K562 (cell line): ENCODE data around the gene FDPS. TPM values are rescaled to one million over a fixed set of nuclear protein-coding genes. Genes with fewer than 3 reads are reported as not detected.
A peak's percentile ranks its signal among the peaks of the same experiment; 100 is the strongest.

Experiments
- BCL6 ChIP-seq: fragments of 250-450 bp; sonication (Bioruptor Pico); IDR thresholded peaks from 2 replicates; pipeline ENCODE4 v1.4.0; 2020
- BDP1 ChIP-seq: IDR thresholded peaks from 3 replicates; pipeline ENCODE4 v1.6.1; 2011; ENCODE audit not compliant: insufficient read length, insufficient read depth
- BRCA1 ChIP-seq, 2 experiments: fragments of 450-650 bp in 1 of 2; sonication (generic) in 1 of 2; formaldehyde crosslinking in 1 of 2; IDR thresholded peaks; 2 replicates each; pipeline versions ENCODE4 v1.5.0 to v1.6.1; 2017 to 2020; ENCODE audit warnings: mild to moderate bottlenecking in 1 of 2, missing genetic modification reagents in 1 of 2
- CBX1 ChIP-seq: sonication (generic); IDR thresholded peaks from 2 replicates; pipeline ENCODE4 v1.6.1; 2016; ENCODE audit warnings: antibody characterized with exemption, low read depth, mild to moderate bottlenecking
- DPF2 ChIP-seq: fragments of 450-650 bp; IDR thresholded peaks from 2 replicates; pipeline ENCODE4 v1.6.1; 2016
- EWSR1 ChIP-seq: fragments of 450-650 bp; IDR thresholded peaks from 2 replicates; pipeline ENCODE4 v1.6.1; 2018; ENCODE audit warnings: borderline replicate concordance, mild to moderate bottlenecking, low read depth, moderate library complexity; ENCODE audit not compliant: partially characterized antibody
- FOSL1 ChIP-seq: fragments of 200-800 bp; sonication (Bioruptor generic); conservative IDR thresholded peaks from 2 replicates; pipeline ENCODE4 v1.6.1; 2016; ENCODE audit warnings: missing genetic modification characterization, missing compliant biosample characterization
- ILK ChIP-seq: fragments of 450-650 bp; IDR thresholded peaks from 2 replicates; pipeline ENCODE4 v1.6.1; 2016; ENCODE audit warnings: missing genetic modification characterization, low read depth, mild to moderate bottlenecking, missing compliant biosample characterization, moderate library complexity, borderline replicate concordance
- POLR2AphosphoS2 ChIP-seq: IDR thresholded peaks from 2 replicates; pipeline ENCODE4 v1.6.1; 2012; ENCODE audit warnings: low read length, improper control_type of control experiment
- SMARCA4 ChIP-seq: fragments of 450-650 bp; IDR thresholded peaks from 2 replicates; pipeline ENCODE4 v1.6.1; 2016
- TFAM ChIP-seq: fragments of 250-450 bp; sonication (Bioruptor Pico); conservative IDR thresholded peaks from 2 replicates; pipeline ENCODE4 v1.5.0; 2021; ENCODE audit warnings: mild to moderate bottlenecking, moderate library complexity
- ZNF445 ChIP-seq: fragments of 250-450 bp; sonication (Bioruptor Pico); IDR thresholded peaks from 2 replicates; pipeline ENCODE4 v1.4.0; 2020; ENCODE audit warnings: low read depth, mild to moderate bottlenecking, moderate library complexity
- polyA plus RNA-seq, 8 experiments: library from polyadenylated mRNA; depleted of rRNA in 4 of 8; stranded (reverse) in 5 of 8; unstranded in 3 of 8; fragments of >200 nt; fragmentation: Nextera tagmentation in 2 of 8; fragmentation: Illumina TruSeq in 1 of 8; extraction: Ambion mirVana in 2 of 8; extraction: Trizol in 1 of 8; gene quantifications; 2 replicates each; pipeline versions ENCODE4 v1.2.1 to v1.2.3, GENCODE V29; 2011 to 2014; ENCODE audit warnings: inconsistent platforms in 1 of 8, missing spikeins in 1 of 8
- total RNA-seq, 7 experiments: library from RNA; depleted of rRNA in 6 of 7; stranded (reverse); fragments of >200 nt in 6 of 7; fragmentation: Illumina TruSeq in 2 of 7; extraction: Trizol in 2 of 7; gene quantifications; 2 replicates each; pipeline versions ENCODE4 v1.2.1 to v1.2.3, GENCODE V29; 2011 to 2021; ENCODE audit warnings: low replicate concordance in 1 of 7
- TF ChIP-seq, protein P1 (sequence below): fragments of 250-450 bp; sonication (Bioruptor Pico); IDR thresholded peaks from 2 replicates; pipeline ENCODE4 v1.5.0; 2021; ENCODE audit warnings: mild to moderate bottlenecking, borderline replicate concordance
- TF ChIP-seq, protein P2 (sequence below): sonication (generic); formaldehyde crosslinking; IDR thresholded peaks from 2 replicates; pipeline ENCODE4 v1.8.1; 2023; ENCODE audit warnings: mild to moderate bottlenecking, missing genetic modification reagents
- TF ChIP-seq, protein P3 (sequence below): sonication (generic); formaldehyde crosslinking; IDR thresholded peaks from 2 replicates; pipeline ENCODE4 v1.8.1; 2023; ENCODE audit warnings: mild to moderate bottlenecking, missing genetic modification reagents
- TF ChIP-seq, protein P4 (sequence below): sonication (generic); formaldehyde crosslinking; IDR thresholded peaks from 2 replicates; pipeline ENCODE4 v1.8.1; 2023; ENCODE audit warnings: mild to moderate bottlenecking, missing genetic modification reagents
- TF ChIP-seq, protein P5 (sequence below): fragments of 250-450 bp; sonication (Bioruptor Pico); IDR thresholded peaks from 2 replicates; pipeline ENCODE4 v1.4.0; 2020; ENCODE audit warnings: borderline replicate concordance

FDPS gene
- total and polyA plus RNA-seq, 9 of the 15 experiments (the other 6 are each of a cell fraction or from before 2014, with no cell fraction given) = 247 to 884 (median 360) TPM

DNA sequence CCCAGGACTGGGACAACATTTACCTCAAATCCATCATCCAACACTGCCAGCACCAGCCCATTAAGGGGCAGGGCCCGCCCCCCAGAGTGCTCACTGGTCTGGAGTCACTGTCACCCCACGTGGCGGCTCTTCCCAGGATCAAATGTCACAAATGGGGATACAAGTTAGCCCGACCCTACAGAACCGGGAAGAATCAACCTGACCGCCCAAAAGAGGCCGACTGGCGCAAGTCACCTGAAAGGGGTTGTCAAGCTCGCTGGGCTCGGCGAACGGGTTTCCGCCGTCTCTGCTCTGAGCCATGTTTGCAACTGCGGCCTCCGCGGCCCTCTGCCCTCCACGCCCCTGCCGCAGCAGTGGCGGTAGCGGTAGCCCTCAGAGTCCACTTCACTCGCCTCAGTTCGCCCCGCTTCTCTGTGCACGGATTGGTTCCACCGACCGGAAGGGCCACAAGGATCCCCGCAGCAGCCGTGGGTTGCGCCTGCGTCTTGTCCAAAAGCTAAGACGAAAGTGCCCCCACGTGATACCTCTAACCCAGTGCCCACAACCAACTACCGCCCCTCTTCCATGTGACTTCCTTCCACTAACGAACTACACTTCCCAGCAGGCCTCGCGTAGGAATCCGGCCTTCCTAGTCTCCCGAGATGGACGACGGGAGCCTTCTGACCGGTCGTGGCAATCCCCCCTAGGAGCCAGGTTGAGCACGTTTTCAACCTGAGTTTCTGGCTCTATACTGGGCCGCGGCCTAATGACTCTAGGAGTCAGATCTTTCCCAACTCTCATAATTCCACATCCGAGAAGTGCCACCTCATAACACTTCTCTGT, 46.6 kb upstream of the FDPS start, which contains the start of gene SCAMP3 (continued):
- TF ChIP-seq, protein P1, sequence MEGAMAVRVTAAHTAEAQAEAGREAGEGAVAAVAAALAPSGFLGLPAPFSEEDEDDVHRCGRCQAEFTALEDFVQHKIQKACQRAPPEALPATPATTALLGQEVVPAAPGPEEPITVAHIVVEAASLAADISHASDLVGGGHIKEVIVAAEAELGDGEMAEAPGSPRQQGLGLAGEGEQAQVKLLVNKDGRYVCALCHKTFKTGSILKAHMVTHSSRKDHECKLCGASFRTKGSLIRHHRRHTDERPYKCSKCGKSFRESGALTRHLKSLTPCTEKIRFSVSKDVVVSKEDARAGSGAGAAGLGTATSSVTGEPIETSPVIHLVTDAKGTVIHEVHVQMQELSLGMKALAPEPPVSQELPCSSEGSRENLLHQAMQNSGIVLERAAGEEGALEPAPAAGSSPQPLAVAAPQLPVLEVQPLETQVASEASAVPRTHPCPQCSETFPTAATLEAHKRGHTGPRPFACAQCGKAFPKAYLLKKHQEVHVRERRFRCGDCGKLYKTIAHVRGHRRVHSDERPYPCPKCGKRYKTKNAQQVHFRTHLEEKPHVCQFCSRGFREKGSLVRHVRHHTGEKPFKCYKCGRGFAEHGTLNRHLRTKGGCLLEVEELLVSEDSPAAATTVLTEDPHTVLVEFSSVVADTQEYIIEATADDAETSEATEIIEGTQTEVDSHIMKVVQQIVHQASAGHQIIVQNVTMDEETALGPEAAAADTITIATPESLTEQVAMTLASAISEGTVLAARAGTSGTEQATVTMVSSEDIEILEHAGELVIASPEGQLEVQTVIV (CRISPR knock-in tag) = no peak
- TF ChIP-seq BDP1 = no peak
- TF ChIP-seq, protein P2, sequence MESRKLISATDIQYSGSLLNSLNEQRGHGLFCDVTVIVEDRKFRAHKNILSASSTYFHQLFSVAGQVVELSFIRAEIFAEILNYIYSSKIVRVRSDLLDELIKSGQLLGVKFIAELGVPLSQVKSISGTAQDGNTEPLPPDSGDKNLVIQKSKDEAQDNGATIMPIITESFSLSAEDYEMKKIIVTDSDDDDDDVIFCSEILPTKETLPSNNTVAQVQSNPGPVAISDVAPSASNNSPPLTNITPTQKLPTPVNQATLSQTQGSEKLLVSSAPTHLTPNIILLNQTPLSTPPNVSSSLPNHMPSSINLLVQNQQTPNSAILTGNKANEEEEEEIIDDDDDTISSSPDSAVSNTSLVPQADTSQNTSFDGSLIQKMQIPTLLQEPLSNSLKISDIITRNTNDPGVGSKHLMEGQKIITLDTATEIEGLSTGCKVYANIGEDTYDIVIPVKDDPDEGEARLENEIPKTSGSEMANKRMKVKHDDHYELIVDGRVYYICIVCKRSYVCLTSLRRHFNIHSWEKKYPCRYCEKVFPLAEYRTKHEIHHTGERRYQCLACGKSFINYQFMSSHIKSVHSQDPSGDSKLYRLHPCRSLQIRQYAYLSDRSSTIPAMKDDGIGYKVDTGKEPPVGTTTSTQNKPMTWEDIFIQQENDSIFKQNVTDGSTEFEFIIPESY = no peak
- TF ChIP-seq, protein P3, sequence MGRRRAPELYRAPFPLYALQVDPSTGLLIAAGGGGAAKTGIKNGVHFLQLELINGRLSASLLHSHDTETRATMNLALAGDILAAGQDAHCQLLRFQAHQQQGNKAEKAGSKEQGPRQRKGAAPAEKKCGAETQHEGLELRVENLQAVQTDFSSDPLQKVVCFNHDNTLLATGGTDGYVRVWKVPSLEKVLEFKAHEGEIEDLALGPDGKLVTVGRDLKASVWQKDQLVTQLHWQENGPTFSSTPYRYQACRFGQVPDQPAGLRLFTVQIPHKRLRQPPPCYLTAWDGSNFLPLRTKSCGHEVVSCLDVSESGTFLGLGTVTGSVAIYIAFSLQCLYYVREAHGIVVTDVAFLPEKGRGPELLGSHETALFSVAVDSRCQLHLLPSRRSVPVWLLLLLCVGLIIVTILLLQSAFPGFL = peak; percentile 98
- no peak; the same call in 1 of the 2 replicates for TF ChIP-seq CBX1
- TF ChIP-seq DPF2 = 0 out of 2 replicates have a peak, but pooled peaks have one; percentile 19
- TF ChIP-seq EWSR1 = no peak
- TF ChIP-seq TFAM (CRISPR knock-in tag) = no peak
- peak; percentile 100 for TF ChIP-seq POLR2AphosphoS2
- TF ChIP-seq, protein P4, sequence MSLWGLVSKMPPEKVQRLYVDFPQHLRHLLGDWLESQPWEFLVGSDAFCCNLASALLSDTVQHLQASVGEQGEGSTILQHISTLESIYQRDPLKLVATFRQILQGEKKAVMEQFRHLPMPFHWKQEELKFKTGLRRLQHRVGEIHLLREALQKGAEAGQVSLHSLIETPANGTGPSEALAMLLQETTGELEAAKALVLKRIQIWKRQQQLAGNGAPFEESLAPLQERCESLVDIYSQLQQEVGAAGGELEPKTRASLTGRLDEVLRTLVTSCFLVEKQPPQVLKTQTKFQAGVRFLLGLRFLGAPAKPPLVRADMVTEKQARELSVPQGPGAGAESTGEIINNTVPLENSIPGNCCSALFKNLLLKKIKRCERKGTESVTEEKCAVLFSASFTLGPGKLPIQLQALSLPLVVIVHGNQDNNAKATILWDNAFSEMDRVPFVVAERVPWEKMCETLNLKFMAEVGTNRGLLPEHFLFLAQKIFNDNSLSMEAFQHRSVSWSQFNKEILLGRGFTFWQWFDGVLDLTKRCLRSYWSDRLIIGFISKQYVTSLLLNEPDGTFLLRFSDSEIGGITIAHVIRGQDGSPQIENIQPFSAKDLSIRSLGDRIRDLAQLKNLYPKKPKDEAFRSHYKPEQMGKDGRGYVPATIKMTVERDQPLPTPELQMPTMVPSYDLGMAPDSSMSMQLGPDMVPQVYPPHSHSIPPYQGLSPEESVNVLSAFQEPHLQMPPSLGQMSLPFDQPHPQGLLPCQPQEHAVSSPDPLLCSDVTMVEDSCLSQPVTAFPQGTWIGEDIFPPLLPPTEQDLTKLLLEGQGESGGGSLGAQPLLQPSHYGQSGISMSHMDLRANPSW (CRISPR knock-in tag) = no peak
- no peak for TF ChIP-seq SMARCA4
- no peak for TF ChIP-seq FOSL1 (tag)
- no peak for TF ChIP-seq BCL6 (CRISPR knock-in tag)
- peak; percentile 31; the same call in 1 of the 2 replicates for TF ChIP-seq ZNF445 (CRISPR knock-in tag)
- no peak for TF ChIP-seq BRCA1 (IDR thresholded peaks at IDR 0.05)
- TF ChIP-seq BRCA1 (CRISPR knock-in tag; IDR thresholded peaks at IDR 0.05) = no peak
- no peak for TF ChIP-seq ILK (tag)
- TF ChIP-seq, protein P5, sequence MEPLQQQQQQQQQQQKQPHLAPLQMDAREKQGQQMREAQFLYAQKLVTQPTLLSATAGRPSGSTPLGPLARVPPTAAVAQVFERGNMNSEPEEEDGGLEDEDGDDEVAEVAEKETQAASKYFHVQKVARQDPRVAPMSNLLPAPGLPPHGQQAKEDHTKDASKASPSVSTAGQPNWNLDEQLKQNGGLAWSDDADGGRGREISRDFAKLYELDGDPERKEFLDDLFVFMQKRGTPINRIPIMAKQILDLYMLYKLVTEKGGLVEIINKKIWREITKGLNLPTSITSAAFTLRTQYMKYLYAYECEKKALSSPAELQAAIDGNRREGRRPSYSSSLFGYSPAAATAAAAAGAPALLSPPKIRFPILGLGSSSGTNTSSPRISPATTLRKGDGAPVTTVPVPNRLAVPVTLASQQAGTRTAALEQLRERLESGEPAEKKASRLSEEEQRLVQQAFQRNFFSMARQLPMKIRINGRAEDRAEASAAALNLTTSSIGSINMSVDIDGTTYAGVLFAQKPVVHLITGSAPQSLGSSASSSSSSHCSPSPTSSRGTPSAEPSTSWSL = no peak
